GM12878 (cell line): Measurements from ENCODE around the gene TPM4. TPM values are rescaled to one million over a fixed set of nuclear protein-coding genes. Genes with fewer than 3 reads are reported as not detected.

Experiments used
- ESRRA ChIP-seq: IDR thresholded peaks from 2 replicates; pipeline ENCODE4 v1.6.1; 2012; ENCODE audit warnings: mild to moderate bottlenecking, low read length, improper control_type of control experiment
- ETV6 ChIP-seq, 2 experiments: fragments of 450-650 bp in 1 of 2; IDR thresholded peaks in 1 of 2; conservative IDR thresholded peaks in 1 of 2; 2 replicates each; pipeline ENCODE4 v1.6.1; 2014; ENCODE audit warnings: antibody characterized with exemption in 1 of 2, borderline replicate concordance in 1 of 2, low read depth in 1 of 2, mild to moderate bottlenecking in 1 of 2, moderate library complexity in 1 of 2
- GABPA ChIP-seq: IDR thresholded peaks from 2 replicates; pipeline ENCODE4 v1.6.1; 2014; ENCODE audit warnings: antibody characterized with exemption, low read depth, mild to moderate bottlenecking, inconsistent platforms
- JUNB ChIP-seq: IDR thresholded peaks from 2 replicates; pipeline ENCODE4 v1.6.1; 2016; ENCODE audit warnings: antibody characterized with exemption, mild to moderate bottlenecking
- MYB ChIP-seq: fragments of 150-350 bp; IDR thresholded peaks from 2 replicates; pipeline ENCODE4 v1.6.1; 2014; ENCODE audit warnings: mild to moderate bottlenecking, low read depth, low read length, borderline replicate concordance
- MYC ChIP-seq: IDR thresholded peaks from 2 replicates; pipeline ENCODE4 v1.6.1; 2011; ENCODE audit warnings: mild to moderate bottlenecking, low read length, moderate library complexity, inconsistent platforms; ENCODE audit not compliant: insufficient read depth, insufficient replicate concordance, insufficient read length, severe bottlenecking
- NBN ChIP-seq: fragments of 450-650 bp; IDR thresholded peaks from 2 replicates; pipeline ENCODE4 v1.6.1; 2016
- NFYA ChIP-seq: IDR thresholded peaks from 2 replicates; pipeline ENCODE4 v1.6.1; 2011; ENCODE audit warnings: low read depth, mild to moderate bottlenecking, low read length, improper control_type of control experiment, borderline replicate concordance
- SMC3 ChIP-seq: IDR thresholded peaks from 2 replicates; pipeline ENCODE4 v1.6.1; 2011; ENCODE audit warnings: low read length, improper control_type of control experiment, borderline replicate concordance
- STAT3 ChIP-seq: IDR thresholded peaks from 2 replicates; pipeline ENCODE4 v1.6.1; 2011; ENCODE audit warnings: low read depth, low read length, improper control_type of control experiment
- ZNF274 ChIP-seq: IDR thresholded peaks from one replicate; pipeline ENCODE4 v1.8.0; 2011; ENCODE audit not compliant: insufficient read length, insufficient read depth
- ZNF622 ChIP-seq: fragments of 450-650 bp; IDR thresholded peaks from 2 replicates; pipeline ENCODE4 v1.6.1; 2017; ENCODE audit warnings: mild to moderate bottlenecking, inconsistent platforms
- ZSCAN29 ChIP-seq: fragments of 450-650 bp; IDR thresholded peaks from 2 replicates; pipeline ENCODE4 v1.6.1; 2017; ENCODE audit warnings: mild to moderate bottlenecking, moderate library complexity
- polyA plus RNA-seq, 11 experiments: library from polyadenylated mRNA; depleted of rRNA in 4 of 11; unstranded in 6 of 11; stranded (reverse) in 5 of 11; fragments of >200 nt; fragmentation: Nextera tagmentation in 4 of 11; fragmentation: Illumina TruSeq in 1 of 11; extraction: Ambion mirVana in 4 of 11; extraction: Trizol in 1 of 11; gene quantifications; 1 replicate in 1 of 11; 2 replicates in 10 of 11; pipeline versions ENCODE4 v1.2.1 to v1.2.3, GENCODE V29; 2011 to 2016; ENCODE audit warnings: inconsistent platforms in 2 of 11, missing spikeins in 2 of 11, low read depth in 1 of 11
- total RNA-seq, 4 experiments: library from RNA; depleted of rRNA in 3 of 4; stranded (reverse); fragments of >200 nt in 3 of 4; fragmentation: Illumina TruSeq in 1 of 4; extraction: Trizol in 1 of 4; gene quantifications; 2 replicates each; pipeline versions ENCODE4 v1.2.1 to v1.2.3, GENCODE V29; 2013 to 2021
- TF ChIP-seq, protein P1 (sequence below): IDR thresholded peaks from 2 replicates; pipeline ENCODE4 v1.6.1; 2012; ENCODE audit warnings: low read depth, low read length, improper control_type of control experiment
- TF ChIP-seq, protein P2 (sequence below): fragments of 450-650 bp; IDR thresholded peaks from 2 replicates; pipeline ENCODE4 v1.6.1; 2017; ENCODE audit warnings: low read depth, mild to moderate bottlenecking, moderate library complexity
- TF ChIP-seq, protein P3 (sequence below): IDR thresholded peaks from 2 replicates; pipeline ENCODE4 v1.6.1; 2012; ENCODE audit warnings: low read depth, low read length, improper control_type of control experiment

Gene TPM4
- total and polyA plus RNA-seq, 10 of the 15 experiments (the other 5 are each of a cell fraction or from before 2014, with no cell fraction given) = 183 to 620 (median 407) TPM

DNA sequence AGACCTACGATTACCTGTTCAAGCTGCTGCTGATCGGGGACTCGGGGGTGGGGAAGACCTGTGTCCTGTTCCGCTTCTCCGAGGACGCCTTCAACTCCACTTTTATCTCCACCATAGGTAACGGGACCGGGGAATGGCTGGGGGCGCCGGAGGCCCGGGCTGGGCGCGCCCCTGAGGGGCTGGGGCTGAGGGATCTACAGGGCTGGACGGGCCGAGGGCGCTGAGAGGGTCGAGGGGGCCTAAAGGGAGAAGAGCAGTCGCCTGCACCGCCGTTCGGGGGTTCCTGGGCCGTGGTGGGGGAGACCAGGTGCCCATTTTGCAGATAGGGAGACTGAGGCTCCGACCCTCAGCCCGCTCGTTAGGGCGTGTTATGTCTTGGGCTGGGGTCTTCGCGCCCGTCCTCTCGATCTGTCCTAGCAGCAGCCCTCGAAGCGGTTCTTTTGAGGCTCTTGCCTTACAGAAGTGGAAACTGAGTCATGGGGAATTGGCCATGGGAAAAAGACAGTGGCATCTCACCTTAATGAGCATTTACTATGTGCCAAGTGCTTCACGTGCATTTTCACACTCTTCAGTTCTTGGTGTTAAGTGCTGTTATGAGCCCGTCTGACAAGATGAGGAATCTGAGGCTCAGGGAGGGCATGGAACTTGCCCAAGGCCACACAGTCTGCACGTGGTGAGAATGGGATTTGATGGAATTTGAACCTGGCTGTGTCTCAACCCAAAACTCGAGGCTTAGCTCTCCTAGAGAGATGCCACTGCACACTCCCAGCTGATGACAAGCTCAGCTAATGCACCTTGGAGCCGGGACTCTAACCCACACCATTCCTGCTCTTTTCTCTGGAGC, 35.8 kb downstream of the TPM4 start (continued):
- no peak for TF ChIP-seq MYB
- TF ChIP-seq NFYA = no peak
- no peak for TF ChIP-seq STAT3
- TF ChIP-seq ZNF622 = no peak
- TF ChIP-seq SMC3 = no peak
- TF ChIP-seq, protein P1, sequence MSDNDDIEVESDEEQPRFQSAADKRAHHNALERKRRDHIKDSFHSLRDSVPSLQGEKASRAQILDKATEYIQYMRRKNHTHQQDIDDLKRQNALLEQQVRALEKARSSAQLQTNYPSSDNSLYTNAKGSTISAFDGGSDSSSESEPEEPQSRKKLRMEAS = no peak; the same call in 1 of the 2 replicates
- TF ChIP-seq ZSCAN29 = no peak
- TF ChIP-seq, protein P2, sequence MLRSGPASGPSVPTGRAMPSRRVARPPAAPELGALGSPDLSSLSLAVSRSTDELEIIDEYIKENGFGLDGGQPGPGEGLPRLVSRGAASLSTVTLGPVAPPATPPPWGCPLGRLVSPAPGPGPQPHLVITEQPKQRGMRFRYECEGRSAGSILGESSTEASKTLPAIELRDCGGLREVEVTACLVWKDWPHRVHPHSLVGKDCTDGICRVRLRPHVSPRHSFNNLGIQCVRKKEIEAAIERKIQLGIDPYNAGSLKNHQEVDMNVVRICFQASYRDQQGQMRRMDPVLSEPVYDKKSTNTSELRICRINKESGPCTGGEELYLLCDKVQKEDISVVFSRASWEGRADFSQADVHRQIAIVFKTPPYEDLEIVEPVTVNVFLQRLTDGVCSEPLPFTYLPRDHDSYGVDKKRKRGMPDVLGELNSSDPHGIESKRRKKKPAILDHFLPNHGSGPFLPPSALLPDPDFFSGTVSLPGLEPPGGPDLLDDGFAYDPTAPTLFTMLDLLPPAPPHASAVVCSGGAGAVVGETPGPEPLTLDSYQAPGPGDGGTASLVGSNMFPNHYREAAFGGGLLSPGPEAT = peak; percentile 72
- TF ChIP-seq MYC = no peak
- TF ChIP-seq JUNB = no peak
- no peak for TF ChIP-seq GABPA
- TF ChIP-seq, protein P3, sequence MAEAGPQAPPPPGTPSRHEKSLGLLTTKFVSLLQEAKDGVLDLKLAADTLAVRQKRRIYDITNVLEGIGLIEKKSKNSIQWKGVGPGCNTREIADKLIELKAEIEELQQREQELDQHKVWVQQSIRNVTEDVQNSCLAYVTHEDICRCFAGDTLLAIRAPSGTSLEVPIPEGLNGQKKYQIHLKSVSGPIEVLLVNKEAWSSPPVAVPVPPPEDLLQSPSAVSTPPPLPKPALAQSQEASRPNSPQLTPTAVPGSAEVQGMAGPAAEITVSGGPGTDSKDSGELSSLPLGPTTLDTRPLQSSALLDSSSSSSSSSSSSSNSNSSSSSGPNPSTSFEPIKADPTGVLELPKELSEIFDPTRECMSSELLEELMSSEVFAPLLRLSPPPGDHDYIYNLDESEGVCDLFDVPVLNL = no peak
- TF ChIP-seq ETV6 (conservative IDR thresholded peaks at IDR 0.05 in 1 of 2, IDR thresholded peaks at IDR 0.05 in 1 of 2; ENCODE audit: borderline replicate concordance in 1 of 2, low read depth in 1 of 2) = no peak
- no peak for TF ChIP-seq ESRRA
- no peak for TF ChIP-seq ZNF274
- peak; percentile 25; the same call in 1 of the 2 replicates for TF ChIP-seq NBN
